GM12872 (cell line): ENCODE measurements around the gene B4GALT2.
A peak's percentile ranks its signal among the peaks of the same experiment; 100 is the strongest.

ENCODE experiments used
- CTCF ChIP-seq: IDR thresholded peaks from 3 replicates; pipeline ENCODE4 v1.5.1; 2011; ENCODE audit warnings: low read depth, mild to moderate bottlenecking, low read length, moderate library complexity; ENCODE audit not compliant: insufficient read depth

The B4GALT2 gene

GRCh38 chr1:43974443-43975248, 4.4 kb upstream of the B4GALT2 start, which contains the start of gene ATP6V0B:
Gene ATP6V0B (plus strand): TSS chr1:43974960. CDS start chr1:43975041, 81 bp downstream.
- no peak for TF ChIP-seq CTCF

DNA sequence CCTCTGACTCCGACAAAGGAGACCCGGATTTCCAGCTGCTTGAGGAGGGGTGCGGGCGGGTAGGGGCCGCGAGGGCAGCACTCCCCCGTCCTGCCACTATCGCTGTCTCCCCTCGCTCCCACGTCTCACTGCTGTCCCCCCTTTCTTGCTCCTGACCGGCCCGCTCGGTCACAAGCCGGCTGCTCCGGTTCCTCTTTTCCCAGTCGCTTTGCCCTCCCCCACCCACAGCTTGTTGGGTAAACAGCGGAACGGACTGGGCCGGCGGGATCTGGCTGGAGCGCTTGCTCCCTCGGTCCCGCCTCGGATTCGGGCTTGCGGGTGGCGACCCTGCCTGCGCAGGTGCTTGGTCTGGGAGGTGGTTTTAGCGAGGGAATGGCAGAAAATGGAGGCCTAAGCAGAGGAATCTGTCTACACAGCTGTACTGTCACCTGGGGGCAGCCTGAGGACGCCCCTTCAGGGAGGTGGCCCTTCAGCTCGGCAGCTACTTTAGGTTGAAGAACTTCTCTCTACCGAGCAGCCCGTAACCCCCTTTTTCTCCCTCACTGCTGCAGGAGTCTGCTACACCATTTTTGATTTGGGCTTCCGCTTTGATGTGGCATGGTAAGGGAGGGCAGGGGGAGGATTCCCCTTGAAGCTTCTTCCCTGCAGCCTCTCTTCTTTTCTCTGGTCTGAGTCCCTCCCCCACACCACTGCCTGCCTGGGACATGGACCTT, 3.6 kb upstream of the B4GALT2 start:
- no peak for TF ChIP-seq CTCF

- peak; percentile 15; the same call in 1 of the 3 replicates for TF ChIP-seq CTCF
These were observed 3.0 kb upstream of the B4GALT2 start for GRCh38 chr1:43976045-43976444.

- TF ChIP-seq CTCF, result no peak
These were observed 2.1 kb upstream of the B4GALT2 start for GRCh38 chr1:43976890-43977289.

DNA sequence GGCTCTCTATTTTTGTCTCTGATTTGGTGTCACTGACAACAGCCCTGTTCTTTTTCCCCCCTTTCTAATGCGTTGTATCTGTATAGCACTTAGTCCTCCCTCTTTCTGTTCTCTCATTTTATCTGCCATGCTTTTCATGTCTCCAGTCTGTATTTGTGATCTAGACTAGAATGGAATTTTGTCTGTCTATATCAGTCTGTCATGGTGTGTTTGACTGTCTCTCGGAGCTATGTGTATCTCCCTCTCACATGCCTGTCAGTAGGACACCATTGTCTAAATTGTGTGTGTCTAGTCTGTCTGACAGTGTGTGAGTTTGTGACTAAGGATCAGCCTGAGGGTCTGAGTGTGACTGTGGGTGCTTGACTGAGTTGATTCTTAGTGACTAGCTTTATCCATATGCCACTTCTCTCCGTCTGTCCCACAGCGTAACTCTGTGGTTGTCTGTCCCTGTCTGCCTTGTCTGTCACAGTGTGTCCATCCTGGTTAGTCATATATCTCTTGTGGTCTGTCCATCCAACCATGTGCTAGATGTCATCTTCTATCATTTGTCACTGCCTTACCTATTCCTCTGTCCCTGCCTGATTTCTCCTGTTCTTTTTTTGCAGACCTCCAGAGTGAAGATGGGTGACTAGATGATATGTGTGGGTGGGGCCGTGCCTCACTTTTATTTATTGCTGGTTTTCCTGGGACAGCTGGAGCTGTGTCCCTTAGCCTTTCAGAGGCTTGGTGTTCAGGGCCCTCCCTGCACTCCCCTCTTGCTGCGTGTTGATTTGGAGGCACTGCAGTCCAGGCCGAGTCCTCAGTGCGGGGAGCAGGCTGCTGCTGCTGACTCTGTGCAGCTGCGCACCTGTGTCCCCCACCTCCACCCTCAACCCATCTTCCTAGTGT, 1.4 kb upstream of the B4GALT2 start:
- no peak for TF ChIP-seq CTCF

DNA sequence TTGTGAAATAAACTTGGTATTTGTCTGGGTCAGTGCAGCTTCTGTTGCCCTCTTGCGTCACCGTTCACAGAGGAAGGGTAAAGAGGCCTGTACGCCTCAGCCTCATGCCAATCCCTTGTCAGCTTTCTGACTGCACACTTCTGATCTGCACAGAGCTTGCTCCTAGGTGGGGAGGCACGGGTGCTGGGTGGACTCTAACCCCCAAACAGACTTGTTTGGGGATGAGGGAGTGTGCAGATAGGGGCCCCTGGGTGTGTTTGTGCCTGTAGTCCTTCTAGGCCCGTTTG, 803 bp upstream of the B4GALT2 start:
- no peak for TF ChIP-seq CTCF

- TF ChIP-seq CTCF, result no peak
These were observed 184 bp downstream of the B4GALT2 start for GRCh38 chr1:43979261-43979527.
